ENCODE measurements around the gene LAMB1. TPM values are rescaled to one million over a fixed set of nuclear protein-coding genes. Genes with fewer than 3 reads are reported as not detected.

Gene LAMB1
- total RNA-seq, 2 experiments from 2014 or later = not detected

- Mint-ChIP-seq H3K4me3 (no peak overlapping the region), H3K4me1 (ENCODE audit: low read depth) (no peaks in the 10 kb centered on the region), H3K9me3 (no peaks in the 10 kb centered on the region), H3K36me3 (ENCODE audit: low read depth) (no peaks in the 10 kb centered on the region), H3K27me3 (peaks cover 5% of the 10 kb centered on the region), H3K27ac (no peak overlapping the region)
- ChIA-PET POLR2A (no interaction called here), CTCF (no interaction called here)
- intact Hi-C loops (cut with DNase I, micrococcal nuclease) = no loop called here
- no peak for ATAC-seq (ENCODE audit: poor library complexity)
- Histone ChIP-seq H3K27me3 (ENCODE audit: control insufficient read depth in 1 of 2, insufficient read depth in 2 of 2, low read length in 2 of 2) (peaks cover 2 to 3% of the 10 kb centered on the region in 2 experiments), H3K9me3 (ENCODE audit: control insufficient read depth in 1 of 2, insufficient read depth in 1 of 2, low read length in 2 of 2) (no peaks in the 10 kb centered on the region), H3K27ac (ENCODE audit: low read depth in 1 of 2, low read length in 2 of 2) (no peak overlapping the region), H3K4me3 (ENCODE audit: low read length) (no peak overlapping the region), H3K4me1 (ENCODE audit: insufficient read depth, low read length) (no peaks in the 10 kb centered on the region), H3K36me3 (ENCODE audit: insufficient read depth, low read length) (no peaks in the 10 kb centered on the region)
- DNase-seq = no peak
- TF ChIP-seq CTCF (IDR thresholded peaks at IDR 0.05) = no peak
These were observed 23.2 kb upstream of the LAMB1 start for GRCh38 chr7:108026116-108026515.

GRCh38 chr7:108024538-108024937 is 21.6 kb upstream of the LAMB1 start:
- ATAC-seq (ENCODE audit: poor library complexity) (no peak), DNase-seq (no peak)
- Mint-ChIP-seq H3K4me3 (no peak overlapping the region), H3K36me3 (ENCODE audit: low read depth) (no peaks in the 10 kb centered on the region), H3K9me3 (no peaks in the 10 kb centered on the region), H3K27me3 (peaks cover 8% of the 10 kb centered on the region), H3K27ac (no peak overlapping the region), H3K4me1 (ENCODE audit: low read depth) (no peaks in the 10 kb centered on the region)
- Histone ChIP-seq H3K4me1 (ENCODE audit: insufficient read depth, low read length) (no peaks in the 10 kb centered on the region), H3K27me3 (ENCODE audit: control insufficient read depth in 1 of 2, insufficient read depth in 2 of 2, low read length in 2 of 2) (peaks cover 2 to 3% of the 10 kb centered on the region in 2 experiments), H3K27ac (ENCODE audit: low read depth in 1 of 2, low read length in 2 of 2) (no peak overlapping the region), H3K4me3 (ENCODE audit: low read length) (no peak overlapping the region), H3K9me3 (ENCODE audit: control insufficient read depth in 1 of 2, insufficient read depth in 1 of 2, low read length in 2 of 2) (no peaks in the 10 kb centered on the region), H3K36me3 (ENCODE audit: insufficient read depth, low read length) (no peaks in the 10 kb centered on the region)
- TF ChIP-seq CTCF (IDR thresholded peaks at IDR 0.05) = no peak
- CTCF ChIA-PET = no interaction called here
- intact Hi-C loops (cut with DNase I, micrococcal nuclease) = no loop called here
- POLR2A ChIA-PET = no interaction called here

GRCh38 chr7:108020585-108020984 is 17.6 kb upstream of the LAMB1 start:
- CTCF ChIA-PET = no interaction called here

More at GRCh38 chr7:108020585-108020984, 17.6 kb upstream of the LAMB1 start:
- Mint-ChIP-seq H3K9me3 (no peaks in the 10 kb centered on the region), H3K4me3 (no peak overlapping the region), H3K4me1 (ENCODE audit: low read depth) (no peaks in the 10 kb centered on the region), H3K27ac (no peak overlapping the region), H3K27me3 (peaks cover 5% of the 10 kb centered on the region), H3K36me3 (ENCODE audit: low read depth) (no peaks in the 10 kb centered on the region)
- intact Hi-C loops (cut with DNase I, micrococcal nuclease) = no loop called here
- no peaks in the 10 kb centered on the region for H3K27me3 ChIP-seq (ENCODE audit: control insufficient read depth in 1 of 2, insufficient read depth in 2 of 2, low read length in 2 of 2)
- H3K36me3 ChIP-seq (ENCODE audit: insufficient read depth, low read length) = no peaks in the 10 kb centered on the region
- no peak for TF ChIP-seq CTCF (IDR thresholded peaks at IDR 0.05)
- POLR2A ChIA-PET = no interaction called here
- ATAC-seq (ENCODE audit: poor library complexity) = no peak
- no peak for DNase-seq
- H3K4me1 ChIP-seq (ENCODE audit: insufficient read depth, low read length) = no peaks in the 10 kb centered on the region
- H3K4me3 ChIP-seq (ENCODE audit: low read length) = no peak overlapping the region
- H3K9me3 ChIP-seq (ENCODE audit: control insufficient read depth in 1 of 2, insufficient read depth in 1 of 2, low read length in 2 of 2) = no peaks in the 10 kb centered on the region
- no peak overlapping the region for H3K27ac ChIP-seq (ENCODE audit: low read depth in 1 of 2, low read length in 2 of 2)

Data from CD4-positive, alpha-beta T cell (primary cell).